Effector memory CD4-positive, alpha-beta T cell (primary cell): ENCODE measurements around the gene CENPP.

ENCODE experiments used
- DNase-seq, 3 donors: peaks; one replicate each; pipeline ENCODE4 v3.0.0-alpha.2; 2020
- H3K27ac ChIP-seq: 2 replicates; pipeline ENCODE4 v1.7.0; 2013; ENCODE audit warnings: mild to moderate bottlenecking, low read length, moderate library complexity; ENCODE audit not compliant: insufficient read depth, poor library complexity, severe bottlenecking
- H3K27me3 ChIP-seq: replicated peaks from 2 replicates; pipeline ENCODE4 v1.7.0; 2013; ENCODE audit warnings: mild to moderate bottlenecking, low read length; ENCODE audit not compliant: insufficient read depth, control insufficient read depth, poor library complexity, severe bottlenecking
- H3K36me3 ChIP-seq: 2 replicates; pipeline ENCODE4 v1.7.0; 2013; ENCODE audit warnings: mild to moderate bottlenecking, low read length, moderate library complexity; ENCODE audit not compliant: control insufficient read depth, insufficient read depth
- H3K4me1 ChIP-seq: 2 replicates; pipeline ENCODE4 v1.7.0; 2013; ENCODE audit warnings: low read length, mild to moderate bottlenecking; ENCODE audit not compliant: control insufficient read depth, insufficient read depth, poor library complexity, severe bottlenecking
- H3K4me3 ChIP-seq: 2 replicates; pipeline ENCODE4 v1.7.0; 2013; ENCODE audit warnings: low read length, low read depth, mild to moderate bottlenecking; ENCODE audit not compliant: insufficient read depth, poor library complexity, severe bottlenecking
- H3K9me3 ChIP-seq: 2 replicates; pipeline ENCODE4 v1.7.0; 2013; ENCODE audit warnings: mild to moderate bottlenecking, low read length, moderate library complexity; ENCODE audit not compliant: control insufficient read depth

Gene CENPP

GRCh38 chr9:92395617-92396016 lies 69.9 kb downstream of the CENPP start:
- Histone ChIP-seq H3K27me3 (no peaks in the 10 kb centered on the region), H3K36me3 (no peaks in the 10 kb centered on the region), H3K4me3 (no peak overlapping the region), H3K27ac (no peak overlapping the region), H3K9me3 (no peaks in the 10 kb centered on the region), H3K4me1 (no peaks in the 10 kb centered on the region)
- DNase-seq: no peak

- Histone ChIP-seq H3K9me3 (no peaks in the 10 kb centered on the region), H3K27me3 (no peaks in the 10 kb centered on the region), H3K27ac (no peak overlapping the region), H3K4me1 (no peaks in the 10 kb centered on the region), H3K4me3 (no peak overlapping the region), H3K36me3 (no peaks in the 10 kb centered on the region)
- DNase-seq: no peak
Measured at GRCh38 chr9:92397853-92398252, 72.1 kb downstream of the CENPP start.

- Histone ChIP-seq H3K9me3 (no peaks in the 10 kb centered on the region), H3K27me3 (no peaks in the 10 kb centered on the region), H3K4me1 (no peaks in the 10 kb centered on the region), H3K36me3 (no peaks in the 10 kb centered on the region), H3K27ac (no peak overlapping the region), H3K4me3 (no peak overlapping the region)
- no peak for DNase-seq
Measured at GRCh38 chr9:92402360-92402759, 76.6 kb downstream of the CENPP start.

GRCh38 chr9:92402826-92403745 lies 77.3 kb downstream of the CENPP start:
- H3K36me3 ChIP-seq: no peaks in the 10 kb centered on the region
- DNase-seq: no peak
- no peak overlapping the region for H3K27ac ChIP-seq
- no peaks in the 10 kb centered on the region for H3K9me3 ChIP-seq
- no peaks in the 10 kb centered on the region for H3K27me3 ChIP-seq
- no peak overlapping the region for H3K4me3 ChIP-seq
- H3K4me1 ChIP-seq: no peaks in the 10 kb centered on the region

- Histone ChIP-seq H3K9me3 (no peaks in the 10 kb centered on the region), H3K4me3 (no peak within 1 kb of the TSS), H3K4me1 (no peaks in the 10 kb centered on the region), H3K27ac (no peak within 1 kb of the TSS), H3K27me3 (no peaks in the 10 kb centered on the region), H3K36me3 (no peaks in the 10 kb centered on the region)
- DNase-seq: no peak
Measured at GRCh38 chr9:92404042-92404836, 78.5 kb downstream of the CENPP start, which contains the start of gene OGN. TSS of gene OGN (minus strand) at chr9:92404578. CDS start at chr9:92403407, 1,171 bp downstream.

- no peaks in the 10 kb centered on the region for H3K36me3 ChIP-seq
- H3K4me1 ChIP-seq: no peaks in the 10 kb centered on the region
- no peak overlapping the region for H3K27ac ChIP-seq
- DNase-seq: no peak
- H3K4me3 ChIP-seq: no peak overlapping the region
- H3K9me3 ChIP-seq: no peaks in the 10 kb centered on the region
- no peaks in the 10 kb centered on the region for H3K27me3 ChIP-seq
Measured at GRCh38 chr9:92405818-92406217, 80.1 kb downstream of the CENPP start.

- Histone ChIP-seq H3K9me3 (no peaks in the 10 kb centered on the region), H3K4me1 (no peaks in the 10 kb centered on the region), H3K27ac (no peak overlapping the region), H3K36me3 (no peaks in the 10 kb centered on the region), H3K27me3 (no peaks in the 10 kb centered on the region), H3K4me3 (peak overlapping the region; percentile 14)
- peak in 1 of 3 donors; percentile 16 for DNase-seq
Measured at GRCh38 chr9:92406477-92406876, 80.7 kb downstream of the CENPP start.

GRCh38 chr9:92407818-92408217 lies 82.1 kb downstream of the CENPP start:
- H3K4me3 ChIP-seq: no peak overlapping the region

GRCh38 chr9:92408747-92409478 lies 83.2 kb downstream of the CENPP start:
- Histone ChIP-seq H3K9me3 (no peaks in the 10 kb centered on the region), H3K4me1 (no peaks in the 10 kb centered on the region), H3K36me3 (no peaks in the 10 kb centered on the region), H3K4me3 (no peak overlapping the region), H3K27ac (no peak overlapping the region), H3K27me3 (no peaks in the 10 kb centered on the region)
- DNase-seq: no peak

More at GRCh38 chr9:92407818-92408217, 82.1 kb downstream of the CENPP start:
- Histone ChIP-seq H3K9me3 (no peaks in the 10 kb centered on the region), H3K4me1 (no peaks in the 10 kb centered on the region), H3K27ac (no peak overlapping the region), H3K27me3 (no peaks in the 10 kb centered on the region), H3K36me3 (no peaks in the 10 kb centered on the region)
- DNase-seq: no peak
